OCI-LY7 (cell line): ENCODE measurements around the gene CFDP1. TPM values are rescaled to one million over a fixed set of nuclear protein-coding genes. Genes with fewer than 3 reads are reported as not detected.

Experiments
- BruUV-seq: library from RNA; stranded (reverse); fragments of 400-500 nt; replicated peaks from 2 replicates; lab custom pipeline; 2021; lab: Mats Ljungman, UMichigan
- CTCF ChIA-PET: fragments of 300-600 bp; sonication (Branson Sonifier 250); formaldehyde crosslinking; loops from one replicate; lab custom pipeline; 2022; ENCODE audit warnings: antibody characterized with exemption; ENCODE audit not compliant: unreplicated experiment; lab: Charles Lee
- POLR2A ChIA-PET: fragments of 300-600 bp; sonication (Branson Sonifier 250); formaldehyde crosslinking; loops from one replicate; lab custom pipeline; 2022; ENCODE audit warnings: antibody characterized with exemption; lab: Charles Lee
- DNase-seq: peaks from one replicate; pipeline ENCODE4 v3.0.0-alpha.2; 2015; ENCODE audit warnings: low spot score
- H2AFZ ChIP-seq: fragments of 200-600 bp; sonication (generic), shearing (Covaris generic); 2 replicates; pipeline ENCODE4 v1.6.1; 2014; ENCODE audit warnings: mild to moderate bottlenecking, antibody characterized with exemption, low read length, moderate library complexity
- H3K27ac ChIP-seq: fragments of 200-600 bp; sonication (generic); 2 replicates; pipeline ENCODE4 v1.5.1; 2014; ENCODE audit warnings: mixed run types, low read depth, mild to moderate bottlenecking, moderate library complexity, low read length, inconsistent platforms; ENCODE audit not compliant: poor library complexity, severe bottlenecking
- H3K36me3 ChIP-seq: fragments of 200-600 bp; sonication (generic); 2 replicates; pipeline ENCODE4 v1.6.1; 2014; ENCODE audit warnings: mild to moderate bottlenecking, antibody characterized with exemption, low read length, moderate library complexity, mixed read lengths; ENCODE audit not compliant: insufficient read depth
- H3K4me1 ChIP-seq: fragments of 200-600 bp; sonication (generic); 2 replicates; pipeline ENCODE4 v1.5.1; 2014; ENCODE audit warnings: mild to moderate bottlenecking, low read length; ENCODE audit not compliant: insufficient read depth, poor library complexity, severe bottlenecking
- H3K4me2 ChIP-seq: fragments of 200-600 bp; sonication (generic); 2 replicates; pipeline ENCODE4 v1.6.1; 2014; ENCODE audit warnings: mild to moderate bottlenecking, low read length
- H3K4me3 ChIP-seq: fragments of 200-600 bp; sonication (generic); 2 replicates; pipeline ENCODE4 v1.5.1; 2014; ENCODE audit warnings: mild to moderate bottlenecking, low read depth, low read length; ENCODE audit not compliant: poor library complexity, severe bottlenecking
- H3K79me2 ChIP-seq: fragments of 200-600 bp; sonication (generic); 2 replicates; pipeline ENCODE4 v1.6.1; 2016; ENCODE audit warnings: low read depth, mild to moderate bottlenecking, low read length, moderate library complexity, mixed read lengths; ENCODE audit not compliant: insufficient read depth
- H3K9me2 ChIP-seq: fragments of 200-600 bp; sonication (generic); 2 replicates; pipeline ENCODE4 v1.6.1; 2016; ENCODE audit warnings: mild to moderate bottlenecking, low read length, mixed read lengths; ENCODE audit not compliant: insufficient read depth
- H3K9me3 ChIP-seq: fragments of 200-600 bp; sonication (generic); 2 replicates; pipeline ENCODE4 v1.6.1; 2014; ENCODE audit warnings: mild to moderate bottlenecking, mixed run types, low read length, mixed read lengths
- H4K20me1 ChIP-seq: fragments of 200-600 bp; sonication (generic); 2 replicates; pipeline ENCODE4 v1.6.1; 2014; ENCODE audit warnings: mild to moderate bottlenecking, antibody characterized with exemption, low read length, moderate library complexity, mixed read lengths; ENCODE audit not compliant: insufficient read depth
- EZH2phosphoT487 ChIP-seq: fragments of 200-600 bp; sonication (generic); IDR thresholded peaks from 2 replicates; pipeline ENCODE4 v1.6.1; 2018; ENCODE audit warnings: low read depth, borderline replicate concordance, mild to moderate bottlenecking, mixed run types, antibody characterized with exemption, low read length, moderate library complexity, mixed read lengths
- intact Hi-C: fragments of 100-400 bp; cut with micrococcal nuclease; formaldehyde crosslinking; loops from one replicate; pipeline ENCODE4 v1.10.0; 2022; ENCODE audit not compliant: unreplicated experiment
- total RNA-seq, 2 experiments: library from RNA; depleted of rRNA in 1 of 2; stranded (reverse); fragments of >200 nt in 1 of 2; shearing (Covaris generic) in 1 of 2; gene quantifications; 2 replicates each; pipeline ENCODE4 v1.2.3, GENCODE V29; 2014 to 2022
- TF ChIP-seq, protein P1 (sequence below): fragments of 200-600 bp; sonication (generic); conservative IDR thresholded peaks from 2 replicates; pipeline ENCODE4 v1.5.1; 2014; ENCODE audit warnings: mild to moderate bottlenecking, antibody characterized with exemption, low read length, moderate library complexity, mixed read lengths

Gene CFDP1
- total RNA-seq, 2 experiments from 2014 or later = 30.0 to 57.6 TPM

GRCh38 chr16:75258807-75259141, 174.5 kb downstream of the CFDP1 start:
- no peaks in the 10 kb centered on the region for H4K20me1 ChIP-seq
- intact Hi-C loops = no loop called here
- H3K36me3 ChIP-seq = no peaks in the 10 kb centered on the region
- H3K4me2 ChIP-seq = no peak overlapping the region
- no peak overlapping the region for H2AFZ ChIP-seq
- no peak overlapping the region for H3K4me3 ChIP-seq
- H3K9me2 ChIP-seq = no peaks in the 10 kb centered on the region
- no peaks in the 10 kb centered on the region for H3K9me3 ChIP-seq
- TF ChIP-seq, protein P1, sequence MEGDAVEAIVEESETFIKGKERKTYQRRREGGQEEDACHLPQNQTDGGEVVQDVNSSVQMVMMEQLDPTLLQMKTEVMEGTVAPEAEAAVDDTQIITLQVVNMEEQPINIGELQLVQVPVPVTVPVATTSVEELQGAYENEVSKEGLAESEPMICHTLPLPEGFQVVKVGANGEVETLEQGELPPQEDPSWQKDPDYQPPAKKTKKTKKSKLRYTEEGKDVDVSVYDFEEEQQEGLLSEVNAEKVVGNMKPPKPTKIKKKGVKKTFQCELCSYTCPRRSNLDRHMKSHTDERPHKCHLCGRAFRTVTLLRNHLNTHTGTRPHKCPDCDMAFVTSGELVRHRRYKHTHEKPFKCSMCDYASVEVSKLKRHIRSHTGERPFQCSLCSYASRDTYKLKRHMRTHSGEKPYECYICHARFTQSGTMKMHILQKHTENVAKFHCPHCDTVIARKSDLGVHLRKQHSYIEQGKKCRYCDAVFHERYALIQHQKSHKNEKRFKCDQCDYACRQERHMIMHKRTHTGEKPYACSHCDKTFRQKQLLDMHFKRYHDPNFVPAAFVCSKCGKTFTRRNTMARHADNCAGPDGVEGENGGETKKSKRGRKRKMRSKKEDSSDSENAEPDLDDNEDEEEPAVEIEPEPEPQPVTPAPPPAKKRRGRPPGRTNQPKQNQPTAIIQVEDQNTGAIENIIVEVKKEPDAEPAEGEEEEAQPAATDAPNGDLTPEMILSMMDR = no peak
- TF ChIP-seq EZH2phosphoT487 = no peak
- H3K79me2 ChIP-seq = no peaks in the 10 kb centered on the region
- ChIA-PET CTCF (no interaction called here), POLR2A (no interaction called here)
- BruUV-seq = no TSS peak
- no peak for DNase-seq
- no peak overlapping the region for H3K27ac ChIP-seq
- H3K4me1 ChIP-seq = no peaks in the 10 kb centered on the region

GRCh38 chr16:75257886-75258806, 175.2 kb downstream of the CFDP1 start:
- TF ChIP-seq, protein P1 = no peak
- TF ChIP-seq EZH2phosphoT487 = no peak
- BruUV-seq = no TSS peak
- Histone ChIP-seq H3K79me2 (no peaks in the 10 kb centered on the region), H3K4me3 (no peak overlapping the region), H3K36me3 (no peaks in the 10 kb centered on the region), H3K9me3 (no peaks in the 10 kb centered on the region), H2AFZ (no peak overlapping the region), H4K20me1 (no peaks in the 10 kb centered on the region), H3K9me2 (no peaks in the 10 kb centered on the region), H3K4me1 (no peaks in the 10 kb centered on the region), H3K4me2 (no peak overlapping the region), H3K27ac (no peak overlapping the region)
- CTCF ChIA-PET = no interaction called here
- POLR2A ChIA-PET = no interaction called here
- DNase-seq = no peak
- intact Hi-C loops = no loop called here
